ENCODE results near the gene MNAT1.

The MNAT1 gene

DNA sequence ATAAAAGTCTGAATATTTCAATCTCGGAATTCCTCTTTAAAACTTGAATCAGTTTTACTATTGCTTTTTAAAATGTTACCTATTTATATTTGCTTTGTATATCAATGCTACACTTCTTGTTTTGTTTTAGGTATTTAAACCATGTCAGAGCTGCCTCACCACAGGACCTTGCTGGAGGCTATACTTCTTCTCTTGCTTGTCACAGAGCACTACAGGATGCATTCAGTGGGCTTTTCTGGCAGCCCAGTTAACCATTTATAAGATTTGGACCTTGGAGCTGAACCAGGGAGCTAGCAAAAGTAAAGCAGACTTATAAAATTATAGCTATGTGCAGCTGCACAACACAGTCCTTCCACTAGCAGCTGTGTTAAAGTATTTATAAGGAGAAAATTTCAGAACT is 233.5 kb downstream of the MNAT1 start:
- DNase-seq (ENCODE audit: low read depth in 2 of 2) = no peak

DNA sequence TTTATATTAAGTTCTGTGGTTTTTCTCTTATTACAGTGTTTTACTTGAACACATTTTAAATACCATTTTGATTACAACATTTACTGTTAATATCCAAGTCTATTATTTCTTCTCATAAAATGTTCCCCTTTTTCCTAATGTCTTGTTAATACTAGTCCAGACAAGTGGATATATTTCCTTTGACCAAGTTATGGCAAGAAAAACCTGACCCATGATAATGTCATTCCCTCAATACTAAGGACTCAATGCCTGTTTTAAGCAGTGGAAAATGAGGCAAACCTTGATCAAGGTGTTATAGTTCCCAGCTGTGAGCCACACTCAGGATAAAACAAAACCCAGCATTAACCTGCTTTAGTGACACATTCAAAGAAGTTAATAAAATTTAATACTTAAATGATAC is 234.1 kb downstream of the MNAT1 start:
- DNase-seq (ENCODE audit: low read depth in 2 of 2) = no peak

DNA sequence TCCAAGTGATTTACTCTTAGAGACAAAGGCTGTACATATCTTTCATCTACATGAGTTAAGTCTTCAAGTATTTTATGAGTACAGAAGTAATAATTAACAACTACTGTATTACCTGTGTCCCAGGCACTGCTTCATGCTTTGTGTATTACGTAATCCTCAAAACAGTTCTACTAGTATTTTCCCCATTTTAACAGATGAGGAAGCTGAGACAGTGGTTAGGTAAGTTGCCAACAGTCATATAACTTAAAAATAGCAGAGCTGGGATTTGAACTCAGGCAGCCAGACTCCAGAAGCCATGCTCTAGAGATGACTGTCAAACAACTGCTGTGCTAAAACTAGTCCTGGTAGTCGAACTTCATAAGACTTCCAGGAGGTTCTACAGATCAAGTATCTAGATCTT is 235.6 kb downstream of the MNAT1 start:
- no peak for DNase-seq (ENCODE audit: low read depth in 2 of 2)

DNA sequence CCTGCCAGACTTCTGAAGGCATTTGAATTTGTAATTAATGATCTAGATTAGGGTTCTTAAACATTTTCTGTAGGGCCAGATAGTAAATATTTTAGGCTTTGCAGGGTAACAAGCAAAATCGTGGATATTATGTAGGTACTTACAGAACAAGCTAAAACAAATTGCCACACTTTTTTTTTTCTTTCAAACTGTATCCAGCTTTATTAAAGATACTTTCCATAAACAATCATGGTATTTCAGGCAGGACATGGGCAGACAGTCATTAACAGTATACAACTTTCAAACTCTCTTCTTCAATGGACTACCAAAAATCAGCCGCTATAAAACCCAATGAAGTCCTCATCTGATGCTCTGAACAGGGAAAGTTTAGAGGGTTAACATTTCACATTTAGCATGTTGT is 236.7 kb downstream of the MNAT1 start:
- no peak for DNase-seq (ENCODE audit: low read depth in 2 of 2)

DNA sequence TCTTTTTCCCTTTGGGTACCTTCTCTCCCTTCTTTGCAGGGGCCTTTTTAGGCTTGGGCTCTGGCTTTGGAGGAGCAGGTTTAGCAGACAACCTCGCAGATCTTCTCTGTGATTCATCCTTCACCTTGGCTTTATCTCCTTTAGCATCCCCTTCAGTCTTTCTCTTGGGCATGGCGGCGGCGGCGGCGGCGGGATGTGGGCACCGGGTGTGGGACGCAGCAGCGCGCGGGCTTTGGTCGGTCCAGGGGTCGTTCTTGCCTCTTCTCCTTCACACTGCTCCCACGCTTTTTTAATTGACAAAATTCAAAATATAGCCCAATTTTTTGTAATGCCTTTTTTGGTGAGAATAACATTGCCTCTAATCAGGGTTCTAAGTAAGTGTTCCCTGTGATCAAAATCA is 237.7 kb downstream of the MNAT1 start:
- no peak for DNase-seq (ENCODE audit: low read depth in 2 of 2)

DNA sequence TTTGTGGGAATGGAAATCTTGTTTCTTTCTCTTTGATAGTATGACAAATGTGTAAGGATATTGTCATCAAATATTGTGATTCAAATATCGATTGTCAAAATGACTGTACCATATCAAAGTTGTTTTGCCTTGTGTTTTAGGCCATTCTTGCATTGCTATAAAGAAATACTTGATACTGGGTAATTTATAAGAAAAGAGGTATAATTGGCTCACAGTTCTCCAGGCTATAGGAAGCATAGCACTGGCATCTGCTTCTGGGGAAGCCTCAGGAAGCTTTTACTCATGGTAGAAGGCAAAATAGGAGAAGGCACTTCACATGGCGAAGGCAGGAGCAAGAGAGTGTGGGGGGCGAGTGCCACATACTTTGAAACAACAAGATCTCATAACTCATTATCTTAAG is 238.5 kb downstream of the MNAT1 start:
- no peak for DNase-seq (ENCODE audit: low read depth in 2 of 2)

DNA sequence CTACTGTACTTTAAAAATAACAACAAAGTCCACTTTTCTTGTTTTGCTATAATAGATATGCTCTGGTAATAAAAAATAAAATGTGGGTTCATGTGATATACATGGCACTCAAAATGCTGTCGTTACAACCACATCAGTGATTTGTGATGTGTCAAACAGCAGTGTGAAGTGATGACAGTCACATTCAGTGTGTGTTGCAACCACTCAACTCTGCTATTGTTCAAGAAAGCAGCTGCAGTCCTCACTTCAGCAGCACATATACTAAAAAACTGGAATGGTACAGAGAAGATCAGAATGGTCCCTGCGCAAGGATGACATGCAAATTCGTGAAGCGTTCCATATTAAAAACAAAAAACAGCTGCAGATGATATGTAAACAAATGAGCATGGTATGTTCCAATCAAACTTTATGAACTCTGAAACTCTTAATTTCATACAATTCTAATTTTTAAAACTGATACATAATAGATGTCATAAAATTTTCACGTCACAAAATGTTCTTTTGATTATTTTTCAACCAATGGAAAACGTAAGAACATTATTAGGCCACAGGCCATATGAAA is 239.6 kb downstream of the MNAT1 start:
- no peak for DNase-seq (ENCODE audit: low read depth in 2 of 2)

DNA sequence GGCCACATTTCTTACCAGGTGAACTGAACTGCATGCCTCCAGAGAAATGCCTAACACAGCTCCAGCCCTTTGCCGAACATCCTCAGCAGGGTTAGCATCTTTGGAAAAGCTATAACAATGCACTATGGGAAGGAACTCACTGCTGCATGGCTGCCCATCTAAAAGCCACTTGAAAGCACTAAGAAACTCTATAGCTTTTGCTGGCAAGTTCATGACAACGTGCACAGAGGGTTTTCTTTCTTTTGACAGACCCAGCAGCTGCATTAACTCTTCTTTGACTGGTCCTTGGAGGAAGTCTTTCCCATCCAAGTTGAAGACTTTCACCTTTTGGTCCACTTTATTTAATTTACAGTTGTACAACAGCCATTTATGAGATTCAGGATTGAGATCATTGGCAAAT is 241.0 kb downstream of the MNAT1 start:
- no peak for DNase-seq (ENCODE audit: low read depth in 2 of 2)

DNA sequence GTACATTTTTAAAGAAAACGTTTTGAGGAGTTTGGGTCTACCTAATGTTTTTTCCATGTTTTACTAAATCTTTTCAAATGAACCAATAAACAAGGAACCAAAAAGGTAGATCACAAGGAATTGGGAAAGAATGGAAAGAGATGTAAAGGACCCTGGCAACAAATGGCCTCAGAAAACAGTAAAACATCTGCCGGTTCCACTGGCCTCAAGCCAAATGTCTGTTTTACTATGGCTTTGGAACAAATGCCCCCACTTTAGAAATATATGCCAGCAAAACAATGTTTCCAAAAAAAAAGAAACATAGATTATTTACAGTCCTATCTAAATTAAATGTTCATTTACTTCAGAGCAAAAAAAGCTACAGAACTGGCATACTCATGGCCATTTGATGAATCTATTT is 243.3 kb downstream of the MNAT1 start:
- DNase-seq (ENCODE audit: low read depth in 2 of 2) = no peak

DNA sequence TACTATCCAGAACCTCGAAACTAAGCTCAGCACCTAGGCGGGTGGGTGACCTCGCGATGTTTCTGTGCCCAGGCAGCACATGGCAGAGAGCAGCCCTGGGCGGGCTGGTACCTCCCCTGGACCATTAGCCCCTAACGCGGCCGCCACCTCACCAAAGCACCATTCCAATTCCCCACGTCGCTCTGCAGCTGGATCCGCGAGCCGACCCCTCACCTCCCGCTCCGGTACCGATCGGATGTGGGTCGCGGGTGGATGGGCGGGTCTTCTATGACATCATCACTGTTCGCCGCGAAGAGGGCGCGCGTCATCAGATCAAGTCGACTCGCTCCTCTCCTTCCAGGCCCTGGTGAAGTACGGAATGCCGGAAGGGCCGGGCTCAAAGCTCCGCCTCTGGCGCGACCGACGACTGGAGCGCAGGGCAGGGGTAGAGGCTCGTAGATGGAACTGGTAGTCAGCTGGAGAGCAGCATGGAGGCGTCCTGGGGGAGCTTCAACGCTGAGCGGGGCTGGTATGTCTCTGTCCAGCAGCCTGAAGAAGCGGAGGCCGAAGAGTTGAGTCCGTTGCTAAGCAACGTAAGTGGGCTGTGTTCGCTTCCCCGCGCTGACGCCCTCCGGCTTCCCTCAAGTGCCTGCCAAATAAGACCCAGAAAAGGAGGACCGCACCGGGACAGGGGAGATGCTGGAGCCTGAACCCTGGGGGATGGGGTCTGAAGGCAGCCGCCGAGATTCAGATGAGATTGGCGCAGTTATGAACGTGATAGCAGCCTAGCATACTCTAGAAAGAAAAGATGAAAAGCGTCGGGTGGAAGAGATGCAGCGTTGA is 246.5 kb downstream of the MNAT1 start, which contains the start of the genes SLC38A6 and TRMT5:
TSS of gene SLC38A6 (plus strand) at position 435 of the 822 bp plus-strand sequence. CDS start at position 468, 33 bp downstream.
TSS of gene TRMT5 (minus strand) at position 269 of the 822 bp plus-strand sequence. CDS start at position 163, 106 bp downstream.
- DNase-seq (ENCODE audit: low read depth in 2 of 2) = peak; percentile 82 to 84

DNA sequence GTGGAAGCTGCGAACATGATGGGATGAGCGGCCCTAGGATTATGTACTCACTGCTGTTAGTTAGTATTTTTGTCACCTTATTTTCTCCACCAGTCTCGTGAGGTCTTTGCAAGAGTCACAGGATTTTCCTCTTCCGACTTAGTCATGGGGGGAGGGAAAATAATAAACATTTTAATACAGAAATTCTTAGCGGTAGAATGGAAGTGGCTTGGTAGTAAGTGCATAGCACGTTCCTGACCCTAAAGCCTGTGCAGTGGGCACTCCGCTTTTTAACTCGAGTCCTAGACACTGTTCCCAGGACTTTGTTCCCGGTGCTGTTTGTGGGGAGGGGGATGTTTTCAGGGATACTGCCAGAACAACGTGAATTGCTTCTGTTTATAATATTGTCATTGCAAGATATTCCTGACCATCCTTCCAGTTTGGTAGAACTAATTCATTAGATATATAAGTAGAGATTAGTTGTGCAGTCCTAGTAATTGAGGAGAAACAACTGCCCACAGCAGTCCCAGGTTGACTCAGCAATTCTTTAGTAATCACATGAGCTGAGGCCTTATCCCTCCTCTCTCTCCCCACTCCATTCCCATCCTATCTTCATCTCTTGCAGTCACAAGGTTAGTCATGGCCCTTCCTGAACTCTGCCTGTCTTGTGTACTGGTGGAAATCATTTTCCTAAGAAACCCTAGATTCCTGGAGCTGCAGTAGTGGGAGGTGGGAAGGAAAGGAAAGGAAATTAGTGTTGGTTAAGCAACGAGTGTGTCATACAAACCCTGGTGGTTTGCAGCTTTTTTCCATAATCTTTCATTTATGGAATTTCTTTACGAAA is 247.3 kb downstream of the MNAT1 start:
- no peak for DNase-seq (ENCODE audit: low read depth in 2 of 2)

DNA sequence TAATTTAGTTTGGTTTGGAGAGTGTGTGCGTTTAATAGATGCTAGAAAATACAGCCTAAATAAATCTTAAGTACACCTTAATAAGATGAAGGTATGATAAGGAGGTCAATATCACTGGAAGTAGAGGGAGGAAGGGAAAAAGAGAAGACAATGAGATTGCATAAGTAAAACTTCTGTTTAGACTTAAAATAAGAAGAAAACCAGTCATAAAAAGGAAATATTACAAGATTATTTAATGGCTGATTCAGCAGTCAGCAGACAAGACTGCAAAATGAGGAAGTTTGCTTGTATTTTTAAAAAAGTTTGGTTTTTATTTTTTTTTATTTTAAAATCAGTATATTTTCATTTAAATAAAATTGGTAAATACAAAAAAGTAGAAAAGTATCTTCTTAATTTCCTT is 249.6 kb downstream of the MNAT1 start:
- DNase-seq (ENCODE audit: low read depth in 2 of 2) = no peak

DNA sequence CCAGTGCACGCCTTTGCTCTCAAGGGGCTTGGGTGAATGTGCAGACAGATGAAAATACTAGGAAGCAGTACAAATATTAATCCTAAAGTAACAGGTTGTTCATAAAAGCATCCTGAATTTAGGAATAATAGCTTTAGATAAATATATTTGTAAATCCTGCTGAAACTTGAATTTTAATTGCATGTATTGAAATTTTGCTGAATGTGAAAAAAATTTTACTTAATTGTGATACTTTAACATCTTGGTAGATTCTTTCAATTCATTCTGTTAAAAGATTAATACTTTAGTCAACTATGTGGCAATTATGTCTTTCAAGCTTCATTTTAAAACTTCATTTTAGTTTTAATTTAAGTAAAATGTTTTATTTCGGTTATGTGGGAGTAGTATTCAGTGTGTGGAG is 251.9 kb downstream of the MNAT1 start:
- DNase-seq (ENCODE audit: low read depth in 2 of 2) = no peak

DNA sequence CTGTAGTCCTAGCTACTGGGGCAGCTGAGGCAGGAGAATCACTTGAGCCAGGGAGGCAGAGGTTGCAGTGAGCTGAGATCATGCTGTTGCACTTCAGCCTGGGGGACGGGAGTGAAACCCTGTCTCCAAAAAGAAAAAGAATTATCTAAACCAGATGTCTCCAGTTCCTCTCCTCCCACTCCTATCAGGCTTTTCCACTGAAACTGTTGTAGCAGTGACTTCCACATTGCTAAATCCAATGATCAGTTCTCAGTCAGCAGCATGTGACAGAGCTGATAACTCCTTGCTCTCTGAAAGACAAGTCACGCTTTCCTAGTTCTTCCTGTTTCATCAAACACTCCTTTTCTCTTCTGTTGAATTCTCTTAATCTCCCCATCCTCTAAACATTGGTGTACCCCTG is 255.0 kb downstream of the MNAT1 start:
- no peak for DNase-seq (ENCODE audit: low read depth in 2 of 2)

DNA sequence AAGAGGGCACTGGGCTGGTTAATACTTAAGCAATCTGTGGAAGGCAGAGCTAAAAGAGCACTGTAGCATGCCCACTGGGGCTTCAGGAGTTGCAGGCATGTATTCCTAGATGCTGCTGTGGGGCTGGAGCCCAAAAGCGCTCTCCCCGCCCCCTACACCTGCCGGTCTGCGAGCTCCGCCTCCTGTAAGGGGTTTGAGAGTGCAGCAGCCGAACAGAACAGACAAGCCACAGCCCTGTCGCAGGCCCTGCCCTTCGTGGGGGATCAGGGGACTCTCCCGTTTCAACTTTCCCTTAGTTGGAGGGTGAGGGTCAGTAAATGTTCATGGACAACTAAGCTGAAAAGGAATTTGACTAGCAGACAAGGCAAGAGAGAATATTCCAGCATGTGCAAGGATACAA is 264.1 kb downstream of the MNAT1 start:
- no peak for DNase-seq (ENCODE audit: low read depth in 2 of 2)

DNA sequence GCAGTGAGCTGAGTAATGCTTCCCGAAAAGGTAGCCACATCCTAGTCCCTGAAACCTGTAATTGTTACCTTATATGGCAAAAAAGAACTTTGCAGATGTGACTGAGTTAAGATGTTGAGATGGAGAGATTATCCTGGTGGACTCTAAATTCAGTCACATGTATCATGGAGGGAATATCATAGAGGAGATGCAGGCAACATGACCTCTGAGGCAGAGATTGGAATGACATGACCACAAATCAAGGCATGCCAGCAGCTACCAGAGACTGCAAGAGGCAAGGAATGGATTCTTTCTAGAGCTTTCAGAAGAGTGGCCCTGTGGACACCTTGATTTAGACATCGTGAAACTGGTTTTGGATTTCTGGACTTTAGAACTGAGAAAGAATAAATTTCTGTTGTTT is 265.0 kb downstream of the MNAT1 start:
- DNase-seq (ENCODE audit: low read depth in 2 of 2) = no peak

DNA sequence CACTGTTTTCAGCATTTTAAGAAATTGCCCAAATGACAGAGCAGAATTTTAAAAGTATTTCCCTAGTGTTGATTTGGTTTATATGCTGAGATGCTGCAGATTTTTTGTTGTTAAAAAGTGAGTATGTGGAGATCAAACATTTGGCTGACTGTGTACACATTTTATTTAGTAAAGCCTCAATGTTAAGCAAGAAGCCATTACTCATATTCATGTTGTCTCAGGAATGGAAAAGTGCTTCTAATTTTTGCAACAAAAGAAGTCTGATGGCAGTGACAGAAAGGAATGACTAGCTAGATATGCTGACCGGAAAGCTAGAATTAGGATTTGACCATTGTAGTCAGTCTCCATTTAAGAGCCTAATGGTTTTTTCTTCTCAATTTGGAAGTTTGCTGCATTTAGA is 269.0 kb downstream of the MNAT1 start:
- DNase-seq (ENCODE audit: low read depth in 2 of 2) = no peak

DNA sequence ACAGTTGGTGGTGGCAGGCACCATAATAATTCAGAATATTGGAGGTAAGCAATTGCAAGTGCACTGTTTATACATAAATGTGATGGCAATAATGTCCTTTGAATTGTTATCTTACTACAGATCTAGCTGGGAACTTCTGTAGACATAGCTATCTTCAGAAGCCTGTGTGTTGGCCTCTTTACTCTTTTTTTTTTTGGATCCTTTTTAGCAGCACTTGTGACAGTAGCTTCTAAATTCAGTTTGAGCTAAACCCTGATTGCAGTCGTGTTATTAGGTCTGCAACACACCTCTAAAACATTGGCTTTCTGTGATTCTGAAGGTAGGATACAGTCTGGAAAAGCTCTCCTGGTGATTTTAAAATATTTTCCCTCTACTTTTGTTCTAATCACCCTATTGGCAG is 285.0 kb downstream of the MNAT1 start:
- no peak for DNase-seq (ENCODE audit: low read depth in 2 of 2)
